Activated naive CD8-positive, alpha-beta T cell treated with anti-CD3 and anti-CD28 coated beads for 36 hours (primary cell): ENCODE measurements around the gene RPL27. TPM values are rescaled to one million over a fixed set of nuclear protein-coding genes. Genes with fewer than 3 reads are reported as not detected.
"Not testable (repeated sequence)": the region's sequence is repeated elsewhere in the genome, so short reads cannot be mapped to it uniquely, and the experiment has no call there.

Experiments
- DNase-seq: peaks from one replicate; pipeline ENCODE4 v3.0.0; 2021
- H3K27ac Mint-ChIP-seq: one replicate; pipeline ENCODE4 v1.8.0; 2022; ENCODE audit warnings: mild to moderate bottlenecking, moderate library complexity, mixed read lengths
- H3K27me3 Mint-ChIP-seq: one replicate; pipeline ENCODE4 v1.8.0; 2022; ENCODE audit warnings: mild to moderate bottlenecking, mixed read lengths
- H3K36me3 Mint-ChIP-seq: one replicate; pipeline ENCODE4 v1.8.0; 2021; ENCODE audit warnings: mild to moderate bottlenecking, mixed read lengths
- H3K4me1 Mint-ChIP-seq: one replicate; pipeline ENCODE4 v1.8.0; 2021; ENCODE audit warnings: mixed read lengths
- H3K4me3 Mint-ChIP-seq: one replicate; pipeline ENCODE4 v1.8.0; 2022; ENCODE audit warnings: mild to moderate bottlenecking, moderate library complexity, mixed read lengths
- H3K9me3 Mint-ChIP-seq: one replicate; pipeline ENCODE4 v1.8.0; 2022; ENCODE audit warnings: mixed read lengths
- total RNA-seq, 2 experiments: library from RNA; stranded (reverse); gene quantifications; one replicate each; pipeline ENCODE4 v1.2.3, GENCODE V29; 2021

RPL27 gene
- 1,000 to 10,000 TPM; 1,508 to 1,555 TPM for total RNA-seq

DNA sequence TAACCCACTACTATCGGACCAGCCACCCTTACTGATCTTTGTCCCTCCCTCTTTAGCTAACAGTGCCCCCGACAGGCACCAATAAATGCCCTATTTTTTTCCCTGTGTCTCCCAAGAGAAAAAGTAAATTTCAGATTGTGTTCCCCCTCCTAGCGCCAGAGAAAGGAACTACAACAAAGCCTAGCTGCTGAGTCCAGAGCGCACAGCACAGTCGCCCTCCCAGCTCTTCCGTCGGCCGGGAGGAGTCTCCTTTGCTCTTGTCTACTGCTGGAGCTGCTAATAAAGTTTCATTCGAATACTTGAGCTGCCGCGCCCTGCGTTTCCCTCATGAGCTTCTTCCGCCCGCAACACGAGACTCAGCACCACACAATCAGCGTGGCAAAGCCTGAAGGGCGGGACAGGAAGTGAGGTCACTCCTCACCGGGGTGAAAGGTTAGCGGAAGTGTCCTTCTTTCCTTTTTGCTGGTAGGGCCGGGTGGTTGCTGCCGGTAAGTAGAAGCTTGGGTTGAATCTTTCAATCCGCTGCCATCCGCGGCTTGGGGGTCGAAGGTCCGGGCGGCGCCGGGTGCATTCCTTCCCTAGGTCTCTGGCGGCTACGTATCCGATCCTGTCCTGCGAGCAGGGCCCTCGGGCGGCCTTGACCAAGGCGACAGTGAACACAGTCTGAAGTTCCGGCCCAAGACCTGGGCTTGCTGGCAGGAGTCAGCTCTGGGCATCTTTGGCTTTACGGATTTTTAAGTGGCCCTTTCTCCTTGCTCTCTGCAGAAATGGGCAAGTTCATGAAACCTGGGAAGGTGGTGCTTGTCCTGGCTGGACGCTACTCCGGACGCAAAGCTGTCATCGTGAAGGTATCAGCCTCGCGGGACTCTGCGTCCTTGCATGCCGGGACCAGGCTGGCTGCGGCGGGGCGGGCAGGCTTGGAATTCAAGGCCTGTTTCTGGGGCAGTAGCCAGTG is at the start of gene RPL27:
Gene RPL27, plus strand, starts transcription at position 436 of the 955 bp plus-strand sequence. Its CDS starts 332 bp downstream, at position 768.
- peak; percentile 95 for DNase-seq
- Mint-ChIP-seq H3K27ac (peak within 1 kb of the TSS; percentile 99), H3K27me3 (no peaks in the 10 kb centered on the region), H3K4me3 (peak within 1 kb of the TSS; percentile 96), H3K4me1 (peaks cover 35% of the 10 kb centered on the region), H3K9me3 (no peaks in the 10 kb centered on the region), H3K36me3 (peaks cover 48% of the 10 kb centered on the region)

DNA sequence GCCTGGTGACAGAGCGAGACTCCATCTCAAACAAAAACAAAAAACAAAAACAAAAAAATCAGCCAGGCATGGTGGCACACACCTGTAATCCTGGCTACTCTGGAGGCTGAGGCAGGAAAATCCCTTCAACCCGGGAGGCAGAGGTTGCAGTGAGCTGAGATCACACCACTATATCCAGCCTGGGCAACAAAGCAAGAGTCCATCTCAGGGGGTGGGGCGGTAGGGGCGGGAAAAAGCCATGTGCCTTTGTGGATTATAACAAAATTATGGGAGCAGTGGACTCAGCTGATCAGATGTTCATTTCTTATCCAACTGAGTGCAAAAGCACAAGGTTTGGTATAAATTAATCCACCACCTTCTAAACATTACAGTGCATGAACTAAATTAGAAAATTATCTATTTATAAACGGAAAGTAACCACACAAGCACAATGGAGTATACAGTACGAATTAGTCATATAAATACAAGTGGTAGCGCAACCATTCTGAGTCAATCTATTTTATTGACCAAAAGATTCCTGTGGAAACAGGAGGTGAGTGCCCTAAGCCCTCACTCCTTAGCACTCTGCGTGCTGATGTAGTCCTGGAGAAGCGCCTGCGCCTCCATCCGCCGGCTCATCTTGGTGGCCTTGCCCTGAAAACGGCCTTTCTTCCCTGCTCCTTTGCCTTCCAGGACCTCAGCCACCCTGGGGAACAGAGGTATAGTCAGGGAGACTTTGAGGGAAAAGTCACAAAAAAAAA is 48.0 kb upstream of the RPL27 start:
- no peak for DNase-seq
- H3K9me3 Mint-ChIP-seq = no peaks in the 10 kb centered on the region
- no peak overlapping the region for H3K4me3 Mint-ChIP-seq
- H3K27ac Mint-ChIP-seq = no peak overlapping the region
- no peaks in the 10 kb centered on the region for H3K4me1 Mint-ChIP-seq
- H3K36me3 Mint-ChIP-seq = peaks cover 36% of the 10 kb centered on the region
- no peaks in the 10 kb centered on the region for H3K27me3 Mint-ChIP-seq

DNA sequence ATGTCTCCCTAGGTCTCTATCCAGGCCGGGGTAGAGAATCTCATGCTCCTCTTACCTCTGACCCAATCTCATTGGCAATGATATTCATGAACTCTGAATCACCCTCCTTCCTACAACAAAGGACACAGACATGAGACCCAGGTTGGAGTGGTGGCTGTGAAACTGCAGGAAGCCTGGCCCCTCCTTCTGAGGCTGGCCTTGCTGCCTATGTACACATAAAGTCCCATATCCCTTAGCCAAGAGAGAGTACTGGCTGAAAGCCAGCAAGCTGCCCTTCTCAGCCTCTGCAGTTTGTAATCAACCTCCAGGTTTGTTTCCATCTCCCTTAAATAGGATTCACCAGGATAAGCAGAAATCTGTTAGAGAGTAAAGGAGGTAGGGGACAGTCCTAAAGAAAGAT is 44.5 kb upstream of the RPL27 start:
- Mint-ChIP-seq H3K27ac (peak overlapping the region; percentile 25), H3K9me3 (no peaks in the 10 kb centered on the region)

DNA sequence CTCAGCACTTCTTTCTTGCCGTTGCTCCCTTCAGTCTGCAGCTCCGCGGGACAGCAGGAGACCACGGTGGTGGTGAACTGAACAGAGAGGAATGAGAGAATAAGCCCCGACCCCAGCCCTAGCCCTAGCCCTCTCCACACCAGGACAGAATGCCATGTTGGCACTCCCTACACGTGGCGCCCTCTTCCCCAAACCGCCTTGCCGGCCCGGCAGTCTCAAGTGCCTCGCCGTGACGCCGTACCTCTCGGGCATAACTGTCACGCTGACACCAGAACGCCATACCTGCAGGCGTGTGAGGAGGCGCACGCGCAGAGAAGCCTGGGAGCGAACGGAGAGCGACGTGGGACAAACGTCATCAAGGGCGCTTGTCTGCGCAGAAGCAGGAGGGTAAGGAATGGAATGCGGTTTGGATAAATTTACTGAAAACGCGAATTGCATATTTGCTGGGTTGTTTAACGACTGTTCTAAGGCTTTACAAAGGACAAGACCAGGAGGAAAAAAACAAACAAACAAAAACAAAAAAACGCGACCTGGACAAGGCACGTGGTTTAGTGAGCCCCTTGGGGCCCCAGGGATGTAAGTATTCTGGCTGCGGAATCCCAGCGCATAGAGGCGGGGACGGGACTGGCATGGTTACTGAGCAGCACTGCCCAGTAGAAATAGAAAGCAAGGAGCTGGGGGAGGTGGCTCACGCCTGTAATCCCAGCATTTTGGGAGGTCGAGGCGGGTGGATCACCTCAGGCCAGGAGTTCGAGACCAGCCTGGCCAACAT is 33.9 kb upstream of the RPL27 start, which contains the start of gene AARSD1:
Gene AARSD1, minus strand, starts transcription at position 294 of the 772 bp plus-strand sequence. Its CDS starts 14 bp downstream, at position 280.
- peak within 1 kb of the TSS; percentile 95 for H3K27ac Mint-ChIP-seq
- peak within 1 kb of the TSS; percentile 98 for H3K4me3 Mint-ChIP-seq
- H3K4me1 Mint-ChIP-seq = peaks cover 18% of the 10 kb centered on the region
- H3K36me3 Mint-ChIP-seq = peaks cover 21% of the 10 kb centered on the region
- peak; percentile 92 for DNase-seq
- H3K9me3 Mint-ChIP-seq = no peaks in the 10 kb centered on the region
- H3K27me3 Mint-ChIP-seq = no peaks in the 10 kb centered on the region

More for the DNA sequence above, 44.5 kb upstream of the RPL27 start:
- no peaks in the 10 kb centered on the region for H3K4me1 Mint-ChIP-seq
- no peak for DNase-seq
- peaks cover 49% of the 10 kb centered on the region for H3K36me3 Mint-ChIP-seq
- no peaks in the 10 kb centered on the region for H3K27me3 Mint-ChIP-seq
- H3K4me3 Mint-ChIP-seq = no peak overlapping the region

DNA sequence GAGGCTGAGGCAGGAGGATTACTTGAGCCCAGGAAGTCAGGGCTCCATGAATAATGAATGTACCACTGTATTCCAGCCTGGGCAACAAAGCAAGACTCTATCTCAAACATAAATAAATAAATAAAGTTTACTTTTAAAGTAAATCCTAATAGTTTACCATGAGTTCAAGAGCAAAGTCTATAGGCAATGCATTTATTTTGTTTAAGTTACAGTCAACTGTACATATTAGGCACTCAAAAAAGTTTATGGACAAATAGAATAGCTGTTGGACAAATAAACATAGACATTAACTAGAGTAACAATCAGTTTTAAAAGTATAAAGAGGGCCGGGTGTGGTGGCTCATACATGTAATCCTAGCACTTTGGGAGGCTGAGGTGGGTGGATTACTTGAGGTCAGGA is 30.3 kb upstream of the RPL27 start:
- no peak overlapping the region for H3K4me3 Mint-ChIP-seq
- H3K4me1 Mint-ChIP-seq = peaks cover 12% of the 10 kb centered on the region
- no peak for DNase-seq
- peaks cover 10% of the 10 kb centered on the region for H3K36me3 Mint-ChIP-seq
- no peaks in the 10 kb centered on the region for H3K27me3 Mint-ChIP-seq
- H3K9me3 Mint-ChIP-seq = no peaks in the 10 kb centered on the region
- no peak overlapping the region for H3K27ac Mint-ChIP-seq

DNA sequence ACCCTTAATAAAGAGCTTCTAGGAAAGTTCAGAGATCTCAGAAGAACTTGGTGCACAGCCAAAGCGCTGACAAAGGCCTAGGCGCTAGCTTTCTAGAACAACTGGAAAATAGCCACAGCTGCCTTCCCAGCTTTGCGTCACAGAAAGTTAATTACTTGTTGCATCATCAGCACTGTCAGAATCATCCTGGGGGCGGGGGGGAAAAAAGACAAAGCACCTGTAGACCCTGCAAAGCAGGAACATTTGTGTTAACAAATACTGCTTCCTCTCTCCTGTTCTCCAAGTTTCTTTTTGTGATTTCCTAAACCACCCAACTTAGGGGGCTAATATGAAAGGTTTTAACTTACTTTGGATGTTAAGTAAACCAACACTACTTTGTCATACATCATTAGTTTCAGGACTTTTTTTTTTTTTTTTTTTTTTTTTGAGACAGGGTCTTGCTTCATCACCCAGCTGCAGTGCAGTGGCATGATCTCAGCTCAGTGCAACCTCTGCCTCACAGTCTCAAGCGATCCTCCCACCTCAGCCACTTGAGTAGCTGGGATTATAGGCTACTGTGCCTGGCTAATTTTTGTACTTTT is 29.1 kb upstream of the RPL27 start:
- no peak overlapping the region for H3K4me3 Mint-ChIP-seq
- H3K9me3 Mint-ChIP-seq = no peaks in the 10 kb centered on the region

DNA sequence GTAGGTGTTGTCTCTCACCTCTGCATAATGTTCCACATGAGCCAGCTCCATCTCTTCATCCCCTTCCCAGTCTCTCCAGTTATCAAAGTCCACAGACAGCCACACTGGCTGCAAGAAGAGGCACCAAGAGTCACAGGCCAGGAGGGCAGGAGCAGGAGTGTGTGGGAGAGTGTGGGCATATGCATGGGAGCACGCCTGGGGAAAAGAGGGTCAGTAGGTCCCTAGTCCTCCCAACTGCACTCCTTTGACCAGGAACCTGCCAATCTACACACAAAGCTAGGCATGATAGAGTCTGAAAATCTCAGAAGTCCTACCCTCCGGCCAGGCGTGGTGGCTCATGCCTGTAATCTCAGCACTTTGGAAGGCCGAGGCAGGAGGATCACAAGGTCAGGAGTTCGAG is 26.6 kb upstream of the RPL27 start:
- Mint-ChIP-seq H3K4me1 (peaks cover 3% of the 10 kb centered on the region), H3K27ac (no peak overlapping the region), H3K9me3 (no peaks in the 10 kb centered on the region), H3K4me3 (no peak overlapping the region), H3K27me3 (no peaks in the 10 kb centered on the region), H3K36me3 (no peaks in the 10 kb centered on the region)
- no peak for DNase-seq

More for the DNA sequence above, 29.1 kb upstream of the RPL27 start:
- DNase-seq = no peak
- Mint-ChIP-seq H3K36me3 (peaks cover 6% of the 10 kb centered on the region), H3K27ac (no peak overlapping the region), H3K4me1 (peaks cover 6% of the 10 kb centered on the region), H3K27me3 (no peaks in the 10 kb centered on the region)

DNA sequence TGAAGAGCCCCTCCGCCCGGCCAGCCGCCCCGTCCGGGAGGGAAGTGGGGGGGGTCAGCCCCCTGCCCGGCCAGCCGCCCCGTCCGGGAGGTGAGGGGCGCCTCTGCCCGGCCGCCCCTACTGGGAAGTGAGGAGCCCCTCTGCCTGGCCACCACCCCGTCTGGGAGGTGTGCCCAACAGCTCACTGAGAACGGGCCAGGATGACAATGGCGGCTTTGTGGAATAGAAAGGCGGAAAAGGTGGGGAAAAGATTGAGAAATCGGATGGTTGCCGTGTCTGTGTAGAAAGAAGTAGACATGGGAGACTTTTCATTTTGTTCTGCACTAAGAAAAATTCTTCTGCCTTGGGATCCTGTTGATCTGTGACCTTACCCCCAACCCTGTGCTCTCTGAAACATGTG is 24.9 kb upstream of the RPL27 start:
- not testable (repeated sequence) for H3K4me1 Mint-ChIP-seq, H3K4me3 Mint-ChIP-seq, H3K27ac Mint-ChIP-seq, H3K27me3 Mint-ChIP-seq, H3K36me3 Mint-ChIP-seq, DNase-seq, H3K9me3 Mint-ChIP-seq

DNA sequence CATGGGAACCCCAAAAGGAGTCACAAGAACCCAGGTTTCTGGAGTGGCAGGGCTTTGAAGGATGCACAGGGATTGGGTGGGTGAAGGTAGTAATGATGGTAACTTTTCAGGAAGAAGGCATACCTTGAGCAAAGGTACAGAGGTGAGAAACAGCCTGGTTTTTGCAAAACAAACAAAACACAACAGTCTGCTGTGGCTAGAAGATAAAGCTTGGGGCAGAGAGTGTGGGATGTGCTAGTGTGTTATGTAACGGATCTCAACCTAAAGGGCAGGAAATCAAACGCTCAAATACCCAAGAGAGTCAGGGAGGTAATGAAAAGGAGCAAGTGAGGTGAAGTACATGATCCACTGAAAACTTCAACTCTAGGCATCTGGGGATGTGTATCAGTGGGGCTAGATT is 23.0 kb upstream of the RPL27 start:
- no peak for DNase-seq
- H3K9me3 Mint-ChIP-seq = no peaks in the 10 kb centered on the region
- H3K27ac Mint-ChIP-seq = no peak overlapping the region
- H3K27me3 Mint-ChIP-seq = no peaks in the 10 kb centered on the region
- H3K4me1 Mint-ChIP-seq = peaks cover 11% of the 10 kb centered on the region
- H3K4me3 Mint-ChIP-seq = no peak overlapping the region
- H3K36me3 Mint-ChIP-seq = no peaks in the 10 kb centered on the region

DNA sequence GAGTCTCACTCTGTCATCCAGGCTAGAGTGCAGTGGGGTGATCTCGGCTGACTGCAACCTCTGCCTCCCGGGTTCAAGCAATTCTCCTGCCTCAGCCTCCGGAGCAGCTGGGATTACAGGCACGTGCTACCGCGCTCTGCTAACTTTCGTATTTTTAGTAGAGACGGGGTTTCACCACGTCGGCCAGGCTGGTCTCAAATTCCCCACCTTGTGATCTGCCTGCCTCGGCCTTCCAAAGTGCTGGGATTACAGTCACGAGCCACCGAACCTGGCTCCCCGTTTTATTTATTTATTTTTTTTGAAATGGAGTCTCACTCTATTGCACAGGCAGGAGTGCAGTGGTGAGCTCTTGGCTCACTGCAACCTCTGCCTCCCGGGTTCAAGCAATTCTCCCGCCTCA is 22.5 kb upstream of the RPL27 start:
- H3K9me3 Mint-ChIP-seq, H3K27ac Mint-ChIP-seq, DNase-seq, H3K4me3 Mint-ChIP-seq, H3K27me3 Mint-ChIP-seq, H3K36me3 Mint-ChIP-seq: not testable (repeated sequence)
- H3K4me1 Mint-ChIP-seq = peaks cover 11% of the 10 kb centered on the region

DNA sequence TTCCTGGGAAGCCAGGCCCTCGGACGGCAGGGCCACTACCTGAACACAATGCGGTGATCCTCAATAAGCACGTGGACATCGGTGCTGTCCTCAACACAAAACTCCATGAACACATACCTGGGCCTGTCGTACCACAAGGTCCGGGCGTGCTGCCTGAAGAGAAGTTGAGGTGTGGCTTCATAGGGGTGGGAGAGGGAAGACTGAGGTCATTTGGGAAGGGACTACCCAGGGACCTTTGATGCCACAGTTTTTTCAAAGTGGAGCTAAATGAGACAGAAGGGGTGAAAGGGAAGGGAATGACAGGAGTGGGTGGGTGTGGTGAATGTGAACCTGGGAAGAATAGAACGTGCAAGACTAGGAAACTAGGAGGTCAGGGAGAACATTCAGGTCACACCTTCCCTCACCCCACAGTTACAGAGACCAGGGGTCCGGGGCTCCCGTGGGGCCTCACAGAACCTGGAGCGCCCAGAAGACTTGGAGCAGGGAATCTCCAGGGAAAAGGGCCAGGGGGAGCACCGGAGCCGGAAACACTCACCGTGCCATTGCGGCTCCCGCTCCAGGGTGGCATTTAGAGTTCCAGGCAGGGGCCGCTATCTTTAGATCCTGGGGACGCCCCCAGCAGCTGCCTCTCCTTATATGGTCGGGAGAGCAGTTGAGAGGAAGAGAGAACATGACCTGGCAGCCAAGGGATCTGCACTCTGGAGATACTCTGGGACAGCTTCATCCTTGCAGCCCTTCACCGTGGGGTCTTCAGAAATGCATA is 18.5 kb upstream of the RPL27 start, which contains the start of gene PTGES3L:
Gene PTGES3L, minus strand, starts transcription at position 570 of the 763 bp plus-strand sequence. Its CDS starts 27 bp downstream, at position 543.
- Mint-ChIP-seq H3K9me3 (no peaks in the 10 kb centered on the region), H3K4me3 (peak within 1 kb of the TSS; percentile 97), H3K27ac (peak within 1 kb of the TSS; percentile 94), H3K27me3 (no peaks in the 10 kb centered on the region), H3K36me3 (peaks cover 14% of the 10 kb centered on the region), H3K4me1 (peaks cover 24% of the 10 kb centered on the region)
- DNase-seq = peak; percentile 49

DNA sequence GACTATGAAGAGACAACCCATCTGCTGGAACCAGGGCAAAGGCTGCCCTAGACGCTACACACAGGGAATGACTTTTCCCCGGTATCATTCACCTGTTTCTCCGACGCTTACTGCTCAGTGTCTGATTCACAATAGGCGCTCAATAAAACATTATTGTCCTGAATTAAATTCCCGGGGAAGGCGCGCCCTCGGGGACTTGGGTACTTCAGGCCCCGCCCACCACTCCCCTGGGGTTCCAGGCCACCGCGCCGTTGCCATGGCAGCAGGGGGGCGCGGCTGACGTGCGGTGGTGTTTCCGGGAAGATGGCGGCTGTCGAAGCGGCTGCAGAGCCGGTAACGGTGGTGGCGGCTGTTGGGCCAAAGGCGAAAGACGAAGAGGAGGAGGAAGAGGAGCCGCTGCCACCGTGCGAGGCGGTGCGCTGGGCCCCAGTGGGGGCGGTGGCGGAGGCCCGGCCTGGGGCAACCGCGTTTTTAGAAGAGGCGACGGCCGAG is 17.9 kb upstream of the RPL27 start, which contains the start of gene RUNDC1:
Gene RUNDC1, plus strand, starts transcription at position 292 of the 492 bp plus-strand sequence. Its CDS starts 12 bp downstream, at position 304.
- peak within 1 kb of the TSS; percentile 97 for H3K4me3 Mint-ChIP-seq

DNA sequence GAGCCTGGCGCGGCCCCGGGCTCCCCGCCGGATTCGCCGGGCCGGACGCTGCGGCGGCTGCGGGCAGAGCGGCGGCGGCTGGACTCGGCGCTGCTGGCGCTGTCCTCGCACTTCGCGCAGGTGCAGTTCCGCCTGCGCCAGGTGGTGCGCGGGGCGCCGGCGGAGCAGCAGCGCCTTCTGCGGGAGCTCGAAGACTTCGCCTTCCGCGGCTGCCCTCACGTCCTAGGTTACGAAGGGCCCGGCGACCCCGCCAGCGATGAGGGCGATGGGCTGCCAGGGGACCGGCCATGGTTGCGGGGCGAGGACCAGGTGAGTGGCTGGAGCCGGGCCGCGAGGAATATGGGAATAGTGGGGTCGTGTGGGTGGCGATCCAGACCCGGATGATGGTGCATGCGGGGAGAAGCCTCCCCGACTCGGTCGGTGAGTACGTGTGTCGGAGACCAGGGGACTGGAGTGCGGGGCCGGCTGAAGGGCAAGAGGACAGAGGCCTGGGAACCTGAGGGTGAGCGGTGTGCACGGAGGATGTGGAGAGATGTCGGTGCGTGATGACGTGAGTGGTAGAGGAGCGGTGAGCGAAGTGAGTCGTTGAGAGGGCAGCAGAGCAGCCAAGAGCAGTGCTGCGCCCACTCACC is 17.3 kb upstream of the RPL27 start:
- no peaks in the 10 kb centered on the region for H3K9me3 Mint-ChIP-seq
- no peaks in the 10 kb centered on the region for H3K27me3 Mint-ChIP-seq
- H3K36me3 Mint-ChIP-seq = peaks cover 18% of the 10 kb centered on the region
- H3K27ac Mint-ChIP-seq = peak overlapping the region; percentile 91
- peaks cover 26% of the 10 kb centered on the region for H3K4me1 Mint-ChIP-seq
- peak overlapping the region; percentile 97 for H3K4me3 Mint-ChIP-seq
- peak; percentile 77 for DNase-seq

More for the DNA sequence above, 17.9 kb upstream of the RPL27 start, which contains the start of gene RUNDC1:
- no peaks in the 10 kb centered on the region for H3K9me3 Mint-ChIP-seq
- DNase-seq = peak; percentile 91
- H3K4me1 Mint-ChIP-seq = peaks cover 24% of the 10 kb centered on the region
- H3K27ac Mint-ChIP-seq = peak within 1 kb of the TSS; percentile 94
- H3K36me3 Mint-ChIP-seq = peaks cover 17% of the 10 kb centered on the region
- H3K27me3 Mint-ChIP-seq = no peaks in the 10 kb centered on the region
